Breast epithelium (tissue), 3 donors: Measurements from ENCODE around the gene GPR42.

ENCODE experiments used
- CTCF ChIP-seq, 3 donors: fragments of 450-650 bp; IDR thresholded peaks; one replicate each; pipeline ENCODE4 v1.5.1; 2016 to 2017; ENCODE audit warnings: antibody characterized with exemption in 3 of 3, mild to moderate bottlenecking in 3 of 3, moderate library complexity in 3 of 3
- POLR2A ChIP-seq: fragments of 450-650 bp; IDR thresholded peaks from one replicate; pipeline ENCODE4 v1.6.1; 2016; ENCODE audit warnings: antibody characterized with exemption, mild to moderate bottlenecking, moderate library complexity
- POLR2AphosphoS5 ChIP-seq, 3 donors: sonication (generic); formaldehyde crosslinking; IDR thresholded peaks; one replicate each; pipeline ENCODE4 v1.6.1; 2017; ENCODE audit warnings: antibody characterized with exemption in 3 of 3

DNA sequence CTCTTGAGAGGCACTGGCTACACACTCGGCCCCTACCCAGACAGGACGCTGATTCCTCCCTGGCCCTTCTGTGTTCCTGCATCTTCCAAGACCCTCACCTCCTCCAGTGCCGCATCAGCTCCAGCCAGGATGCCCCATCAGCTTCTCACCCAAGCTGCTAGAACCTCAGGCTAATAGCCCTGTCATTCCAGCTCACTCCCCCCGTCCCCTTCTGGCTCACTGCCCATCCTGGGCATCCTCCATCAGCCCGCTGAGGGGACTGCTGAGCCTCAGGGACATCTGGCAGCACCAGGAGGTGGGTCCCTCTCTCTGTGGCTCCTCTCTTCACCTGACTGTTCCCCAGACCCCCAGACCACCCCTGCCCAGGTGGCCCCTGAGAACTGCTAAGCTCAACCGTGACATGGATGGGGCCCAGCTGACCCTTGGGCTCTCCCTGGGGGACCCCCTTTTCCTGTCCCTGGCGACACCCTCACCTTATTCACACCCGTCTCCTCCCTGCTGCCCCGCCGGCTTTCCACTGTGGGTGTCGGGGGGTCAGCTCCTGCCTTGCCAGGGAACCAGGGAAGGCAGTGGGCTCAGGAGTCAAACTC lies 7.8 kb upstream of the GPR42 start:
- TF ChIP-seq POLR2A: no peak
- TF ChIP-seq CTCF (IDR thresholded peaks at IDR 0.05): no peak
- TF ChIP-seq POLR2AphosphoS5 (IDR thresholded peaks at IDR 0.05): no peak
